Smooth muscle cell (in vitro differentiated cells): ENCODE measurements around the gene ELMO1. TPM values are rescaled to one million over a fixed set of nuclear protein-coding genes. Genes with fewer than 3 reads are reported as not detected.

Experiments used
- DNase-seq: peaks from one replicate; lab custom pipeline; 2025; ENCODE audit not compliant: unreplicated experiment; lab: John Stamatoyannopoulos, UW
- H2AFZ ChIP-seq: fragments of 200-600 bp; sonication (generic); 2 replicates; pipeline ENCODE4 v1.6.0; 2016; ENCODE audit warnings: antibody characterized with exemption, low read depth, mild to moderate bottlenecking
- H3F3A ChIP-seq: fragments of 200-600 bp; sonication (generic); 2 replicates; pipeline ENCODE4 v1.6.0; 2017; ENCODE audit warnings: antibody characterized with exemption, low read depth
- H3K27ac ChIP-seq: fragments of 200-600 bp; sonication (generic); 2 replicates; pipeline ENCODE4 v1.5.1; 2016; ENCODE audit warnings: low read depth, mild to moderate bottlenecking
- H3K27me3 ChIP-seq: fragments of 200-600 bp; sonication (generic); 2 replicates; pipeline ENCODE4 v1.6.1; 2016; ENCODE audit warnings: low read depth, mild to moderate bottlenecking
- H3K36me3 ChIP-seq: fragments of 200-600 bp; sonication (generic); 2 replicates; pipeline ENCODE4 v1.5.1; 2016; ENCODE audit warnings: low read depth
- H3K4me1 ChIP-seq: fragments of 200-600 bp; sonication (generic); 2 replicates; pipeline ENCODE4 v1.5.1; 2016; ENCODE audit warnings: low read depth
- H3K4me2 ChIP-seq: fragments of 200-600 bp; sonication (generic); 2 replicates; pipeline ENCODE4 v1.6.0; 2016; ENCODE audit warnings: mild to moderate bottlenecking
- H3K4me3 ChIP-seq: fragments of 200-600 bp; sonication (generic); 2 replicates; pipeline ENCODE4 v1.5.1; 2016; ENCODE audit warnings: mild to moderate bottlenecking
- H3K79me2 ChIP-seq: fragments of 200-600 bp; sonication (generic); 2 replicates; pipeline ENCODE4 v1.6.0; 2016; ENCODE audit warnings: low read depth, mild to moderate bottlenecking
- H3K9ac ChIP-seq: fragments of 200-600 bp; sonication (generic); 2 replicates; pipeline ENCODE4 v1.6.0; 2016; ENCODE audit warnings: low read depth
- H3K9me3 ChIP-seq: fragments of 200-600 bp; sonication (generic); replicated peaks from 2 replicates; pipeline ENCODE4 v1.5.1; 2016; ENCODE audit warnings: low read depth
- H4K20me1 ChIP-seq: fragments of 200-600 bp; sonication (generic); 2 replicates; pipeline ENCODE4 v1.6.0; 2016; ENCODE audit warnings: low read depth
- WGBS: methylation state at CpG from one replicate; pipeline ENCODE4 v1.1.7; 2016; ENCODE audit warnings: low lambda C conversion rate; 5-methylcytosine and 5-hydroxymethylcytosine counted together
- polyA plus RNA-seq: library from polyadenylated mRNA; unstranded; fragments of >200 nt; fragmentation: Nextera tagmentation; extraction: Ambion mirVana; gene quantifications from 2 replicates; pipeline ENCODE4 v1.2.1, GENCODE V29; 2016
- total RNA-seq: library from RNA; depleted of rRNA; stranded (reverse); fragments of >200 nt; gene quantifications from 2 replicates; pipeline ENCODE4 v1.2.3, GENCODE V29; 2014
- TF ChIP-seq, protein P1 (sequence below): fragments of 200-600 bp; sonication (generic); IDR thresholded peaks from 2 replicates; pipeline ENCODE4 v1.5.1; 2017; ENCODE audit warnings: borderline replicate concordance, mild to moderate bottlenecking, antibody characterized with exemption; ENCODE audit not compliant: insufficient read depth, poor library complexity, severe bottlenecking

ELMO1 gene
- total and polyA plus RNA-seq, 2 experiments from 2014 or later, result 8.2 to 36.0 TPM

DNA sequence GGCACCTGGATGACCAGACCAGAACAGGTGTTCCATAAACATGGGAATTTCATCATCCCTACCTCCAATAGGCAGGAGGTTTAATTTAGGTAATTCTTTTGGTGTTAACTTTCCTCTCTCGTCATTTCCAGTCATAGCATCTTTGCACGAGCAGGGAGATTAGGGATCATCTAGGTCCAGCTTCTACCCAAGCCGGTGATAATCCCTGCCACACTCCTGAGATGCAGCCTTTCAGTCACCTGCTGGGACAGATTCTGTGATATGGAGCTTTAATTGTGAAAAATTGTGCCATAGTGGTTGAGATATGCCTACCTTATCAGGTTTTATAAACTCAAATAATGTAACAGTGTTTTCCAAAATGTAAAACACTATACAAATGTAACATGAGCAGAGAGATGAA, 532.5 kb downstream of the ELMO1 start:
- Histone ChIP-seq H3K4me2 (no peak overlapping the region), H3K27ac (no peak overlapping the region), H3K9me3 (no peaks in the 10 kb centered on the region), H3K9ac (no peak overlapping the region), H3K27me3 (no peaks in the 10 kb centered on the region), H3F3A (no peaks in the 10 kb centered on the region), H3K36me3 (no peaks in the 10 kb centered on the region), H2AFZ (no peak overlapping the region), H4K20me1 (no peaks in the 10 kb centered on the region), H3K4me1 (no peaks in the 10 kb centered on the region), H3K4me3 (no peak overlapping the region), H3K79me2 (no peaks in the 10 kb centered on the region)
- DNase-seq, result no peak
- WGBS, result 78% methylated on average over 3 of the region's 3 CpGs
- TF ChIP-seq, protein P1, sequence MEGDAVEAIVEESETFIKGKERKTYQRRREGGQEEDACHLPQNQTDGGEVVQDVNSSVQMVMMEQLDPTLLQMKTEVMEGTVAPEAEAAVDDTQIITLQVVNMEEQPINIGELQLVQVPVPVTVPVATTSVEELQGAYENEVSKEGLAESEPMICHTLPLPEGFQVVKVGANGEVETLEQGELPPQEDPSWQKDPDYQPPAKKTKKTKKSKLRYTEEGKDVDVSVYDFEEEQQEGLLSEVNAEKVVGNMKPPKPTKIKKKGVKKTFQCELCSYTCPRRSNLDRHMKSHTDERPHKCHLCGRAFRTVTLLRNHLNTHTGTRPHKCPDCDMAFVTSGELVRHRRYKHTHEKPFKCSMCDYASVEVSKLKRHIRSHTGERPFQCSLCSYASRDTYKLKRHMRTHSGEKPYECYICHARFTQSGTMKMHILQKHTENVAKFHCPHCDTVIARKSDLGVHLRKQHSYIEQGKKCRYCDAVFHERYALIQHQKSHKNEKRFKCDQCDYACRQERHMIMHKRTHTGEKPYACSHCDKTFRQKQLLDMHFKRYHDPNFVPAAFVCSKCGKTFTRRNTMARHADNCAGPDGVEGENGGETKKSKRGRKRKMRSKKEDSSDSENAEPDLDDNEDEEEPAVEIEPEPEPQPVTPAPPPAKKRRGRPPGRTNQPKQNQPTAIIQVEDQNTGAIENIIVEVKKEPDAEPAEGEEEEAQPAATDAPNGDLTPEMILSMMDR, result no peak

DNA sequence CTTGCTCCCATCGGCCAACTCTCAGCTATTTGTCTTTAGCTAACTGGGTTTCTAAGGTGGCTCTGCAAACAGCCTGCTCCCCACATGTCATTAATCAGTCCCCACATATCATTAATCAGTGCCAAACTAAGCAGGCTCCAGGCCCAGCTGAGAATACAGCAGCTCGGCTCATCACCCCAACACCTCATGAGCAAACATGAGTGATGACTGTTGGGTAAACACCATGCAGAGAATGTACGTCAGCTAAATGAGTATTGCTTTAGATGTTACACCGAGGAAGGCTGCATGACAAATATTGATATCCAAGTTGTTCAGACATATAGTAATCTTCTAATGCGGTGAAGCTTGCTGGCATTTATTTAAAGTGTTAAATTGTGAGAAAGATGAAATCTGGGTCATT, 536.9 kb downstream of the ELMO1 start:
- DNase-seq, result no peak
- H3K9ac ChIP-seq, result no peak overlapping the region
- TF ChIP-seq, protein P1, result no peak
- no peaks in the 10 kb centered on the region for H3K9me3 ChIP-seq
- WGBS, result 92% methylated on average over 5 of the region's 5 CpGs
- no peaks in the 10 kb centered on the region for H3F3A ChIP-seq
- H3K27me3 ChIP-seq, result no peaks in the 10 kb centered on the region
- no peak overlapping the region for H3K27ac ChIP-seq
- H2AFZ ChIP-seq, result no peak overlapping the region
- no peaks in the 10 kb centered on the region for H3K79me2 ChIP-seq
- H3K36me3 ChIP-seq, result no peaks in the 10 kb centered on the region
- no peaks in the 10 kb centered on the region for H3K4me1 ChIP-seq
- H3K4me3 ChIP-seq, result no peak overlapping the region
- no peak overlapping the region for H3K4me2 ChIP-seq
- no peaks in the 10 kb centered on the region for H4K20me1 ChIP-seq

DNA sequence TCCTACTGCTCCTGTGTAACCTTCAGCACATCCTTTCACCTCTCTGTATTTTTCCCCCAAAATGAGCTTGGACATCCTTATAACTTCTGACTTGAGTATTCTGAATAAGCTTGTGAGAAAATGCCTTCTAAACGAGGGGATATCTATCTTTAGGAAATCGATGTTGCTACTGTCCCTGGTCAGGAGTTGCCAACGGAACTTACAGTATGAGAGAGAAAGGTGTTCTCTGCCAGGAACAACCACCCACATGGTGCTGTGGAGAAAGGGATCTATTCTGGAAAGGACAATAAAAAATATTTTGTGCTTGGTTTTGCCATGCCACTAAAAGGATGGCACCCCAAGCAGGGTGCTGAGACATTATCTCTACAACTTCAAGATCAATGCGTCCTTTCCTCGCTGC, 537.8 kb downstream of the ELMO1 start:
- Histone ChIP-seq H3K36me3 (no peaks in the 10 kb centered on the region), H4K20me1 (no peaks in the 10 kb centered on the region), H3K4me2 (no peak overlapping the region), H2AFZ (no peak overlapping the region), H3F3A (no peaks in the 10 kb centered on the region), H3K79me2 (no peaks in the 10 kb centered on the region), H3K9ac (no peak overlapping the region), H3K4me1 (no peaks in the 10 kb centered on the region), H3K27ac (no peak overlapping the region), H3K4me3 (no peak overlapping the region), H3K27me3 (no peaks in the 10 kb centered on the region), H3K9me3 (no peaks in the 10 kb centered on the region)
- no peak for DNase-seq
- TF ChIP-seq, protein P1, result no peak
- WGBS, result 96% methylated on average over 5 of the region's 5 CpGs

DNA sequence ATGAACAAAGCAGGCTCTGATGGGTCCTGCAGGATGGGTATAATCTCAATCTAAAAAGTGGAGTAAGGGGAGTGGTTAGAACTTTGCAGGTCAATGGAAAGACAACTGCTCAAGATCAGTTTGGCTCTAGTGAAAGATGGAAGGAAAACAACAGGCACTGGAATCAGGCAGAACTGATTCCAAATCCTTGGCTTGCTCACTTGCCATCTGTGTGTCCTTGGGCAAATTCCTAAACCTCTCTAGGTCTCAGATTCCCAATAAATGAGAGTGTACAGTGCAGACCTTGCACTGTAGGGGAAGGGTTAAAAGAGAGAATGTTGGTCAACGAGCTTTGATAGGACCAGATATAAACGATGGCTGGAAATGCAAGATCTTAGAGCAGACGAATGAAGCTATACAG, 538.3 kb downstream of the ELMO1 start:
- no peak for DNase-seq
- H3K27ac ChIP-seq, result no peak overlapping the region
- no peaks in the 10 kb centered on the region for H4K20me1 ChIP-seq
- H3K36me3 ChIP-seq, result no peaks in the 10 kb centered on the region
- no peak overlapping the region for H2AFZ ChIP-seq
- no peaks in the 10 kb centered on the region for H3K27me3 ChIP-seq
- H3K4me3 ChIP-seq, result no peak overlapping the region
- H3K79me2 ChIP-seq, result no peaks in the 10 kb centered on the region
- H3K9ac ChIP-seq, result no peak overlapping the region
- H3F3A ChIP-seq, result no peaks in the 10 kb centered on the region
- 95% methylated on average over 3 of the region's 3 CpGs for WGBS
- H3K4me1 ChIP-seq, result no peaks in the 10 kb centered on the region
- H3K4me2 ChIP-seq, result no peak overlapping the region
- no peaks in the 10 kb centered on the region for H3K9me3 ChIP-seq
- TF ChIP-seq, protein P1, result no peak
